CD4-positive, alpha-beta T cell treated with Interleukin-4 for 4 hours (primary cell): ENCODE measurements around the gene GDF7.

Experiments used
- DNase-seq: peaks from one replicate; pipeline ENCODE4 v3.0.0-alpha.2; 2020

The GDF7 gene

GRCh38 chr2:20663196-20664070 is 3.5 kb upstream of the GDF7 start:
- DNase-seq: no peak

GRCh38 chr2:20664071-20664390 is 2.9 kb upstream of the GDF7 start:
- DNase-seq: no peak

DNA sequence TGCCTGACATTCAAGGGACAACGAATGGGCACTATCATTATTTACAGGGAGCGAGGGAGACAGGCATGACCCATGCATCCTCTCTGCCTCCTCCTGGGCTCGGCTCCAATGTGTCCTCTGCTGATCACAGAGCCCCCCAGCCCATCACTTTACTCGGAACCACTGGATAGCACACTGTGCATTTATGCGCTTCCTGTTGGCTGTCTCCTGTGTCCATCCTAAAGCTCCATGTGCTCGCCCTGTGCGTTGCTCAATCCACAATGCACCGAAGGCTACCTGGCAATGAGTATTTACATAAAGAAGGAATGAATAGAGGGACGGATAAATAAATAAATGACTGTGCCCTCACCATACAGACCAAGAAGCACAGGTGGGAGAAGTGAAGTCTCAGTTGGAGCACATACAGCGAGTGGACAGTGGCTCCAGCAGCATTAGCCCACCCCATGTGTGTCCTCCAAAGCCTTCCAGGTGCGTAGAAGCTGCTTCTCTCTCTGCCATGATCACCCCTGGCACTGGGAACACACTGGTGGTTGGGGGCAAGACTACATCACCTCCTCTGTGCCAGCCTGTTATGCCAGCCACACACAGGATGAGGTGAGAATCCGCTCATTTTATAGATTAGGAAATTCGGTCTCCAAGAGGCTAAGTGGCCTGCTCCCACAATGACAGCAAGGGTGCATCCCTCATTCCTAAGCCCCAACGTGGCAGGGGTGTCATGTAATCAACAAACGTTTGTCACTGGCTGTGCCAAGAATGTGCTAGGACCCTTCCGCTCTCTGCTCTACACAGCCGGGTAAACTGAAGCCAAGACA is 2.3 kb upstream of the GDF7 start:
- DNase-seq: no peak

DNA sequence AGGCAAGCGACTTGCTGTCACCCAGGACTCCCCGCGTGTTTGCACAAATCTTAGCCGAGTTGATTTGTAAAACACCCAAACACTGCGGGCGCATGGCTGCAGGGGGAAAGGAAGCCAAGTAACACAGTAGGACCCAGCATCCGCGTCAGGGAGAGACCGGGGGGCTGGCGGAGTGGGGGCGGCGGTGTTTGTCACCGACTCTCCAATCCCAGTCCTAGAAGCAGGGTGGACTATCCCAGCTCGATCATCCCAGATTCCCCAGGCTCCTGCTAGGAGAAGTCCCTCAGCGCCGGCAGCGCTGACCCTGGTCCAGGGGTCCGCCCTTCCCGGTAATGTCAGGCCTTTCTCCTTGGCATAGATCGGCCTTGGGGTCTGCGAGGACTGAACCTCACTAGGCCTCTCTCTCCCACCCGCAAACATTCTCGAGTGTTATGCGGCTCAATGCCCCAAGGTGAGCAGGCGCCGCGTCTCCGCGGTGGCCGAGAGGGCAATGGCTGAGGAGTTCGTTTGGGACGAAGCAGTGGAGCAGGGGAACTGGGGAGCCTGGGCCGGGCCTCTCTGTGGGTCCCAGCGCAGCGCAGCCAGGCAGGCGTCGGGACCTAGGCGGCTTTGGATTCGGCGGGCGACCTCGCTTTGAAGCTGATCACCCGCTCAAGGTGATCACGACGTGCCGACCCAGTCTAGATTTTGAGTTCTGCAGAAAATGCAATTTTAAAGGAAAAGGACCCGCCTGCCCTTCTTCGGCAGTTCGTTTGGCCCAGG is 1.5 kb upstream of the GDF7 start:
- no peak for DNase-seq

- no peak for DNase-seq
Observed at GRCh38 chr2:20666005-20666303, 990 bp upstream of the GDF7 start.

DNA sequence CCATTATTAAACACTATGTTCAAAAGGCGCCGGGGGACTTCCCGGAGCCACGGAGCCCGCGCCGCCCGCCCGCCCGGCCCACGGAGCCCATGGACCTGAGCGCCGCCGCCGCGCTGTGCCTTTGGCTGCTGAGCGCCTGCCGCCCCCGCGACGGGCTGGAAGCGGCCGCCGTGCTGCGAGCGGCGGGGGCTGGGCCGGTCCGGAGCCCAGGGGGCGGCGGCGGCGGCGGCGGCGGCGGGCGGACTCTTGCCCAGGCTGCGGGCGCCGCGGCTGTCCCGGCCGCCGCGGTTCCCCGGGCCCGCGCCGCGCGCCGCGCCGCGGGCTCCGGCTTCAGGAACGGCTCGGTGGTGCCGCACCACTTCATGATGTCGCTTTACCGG is 197 bp downstream of the GDF7 start:
- DNase-seq: no peak

DNA sequence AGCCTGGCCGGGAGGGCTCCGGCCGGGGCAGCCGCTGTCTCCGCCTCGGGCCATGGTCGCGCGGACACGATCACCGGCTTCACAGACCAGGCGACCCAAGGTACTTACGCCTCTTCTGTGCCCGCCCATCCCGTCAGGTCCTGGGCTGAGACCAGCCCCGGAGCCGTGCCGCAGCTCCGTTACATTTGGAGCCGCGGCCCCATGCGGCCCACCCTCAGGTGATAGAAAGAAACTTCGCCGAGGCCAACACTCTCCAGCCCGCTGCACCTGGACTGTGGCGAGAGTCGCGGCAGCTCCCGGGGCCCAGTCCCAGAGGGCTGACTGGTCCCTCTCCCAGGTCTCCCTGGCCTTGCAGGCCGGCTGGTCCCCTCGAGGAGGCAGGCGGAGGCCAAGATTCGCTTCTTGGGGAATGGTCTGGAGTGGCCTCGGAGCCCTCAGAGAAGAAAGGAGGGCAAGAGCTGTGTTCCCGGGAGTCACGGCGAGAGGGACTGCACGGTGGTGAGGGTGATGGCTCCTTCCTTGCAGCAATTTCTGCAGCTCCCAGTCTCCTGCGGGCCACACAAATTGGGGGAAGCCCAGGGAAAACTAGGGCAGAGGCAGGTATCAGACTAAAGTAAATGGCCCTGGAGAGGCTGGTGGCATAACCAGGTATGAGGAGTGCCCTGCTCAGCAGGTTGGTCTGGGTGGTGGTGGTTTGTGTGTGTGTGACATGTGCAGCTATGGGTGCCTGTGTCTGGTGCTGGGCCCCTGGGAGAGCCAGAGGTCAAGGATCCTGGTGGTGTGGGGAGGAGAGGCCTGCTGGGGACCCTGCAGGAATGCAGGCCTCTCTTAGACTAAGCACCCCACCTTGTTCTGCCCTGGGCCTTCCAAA is 822 bp downstream of the GDF7 start:
- no peak for DNase-seq

GRCh38 chr2:20668451-20668850 is 1.5 kb downstream of the GDF7 start:
- DNase-seq: no peak

DNA sequence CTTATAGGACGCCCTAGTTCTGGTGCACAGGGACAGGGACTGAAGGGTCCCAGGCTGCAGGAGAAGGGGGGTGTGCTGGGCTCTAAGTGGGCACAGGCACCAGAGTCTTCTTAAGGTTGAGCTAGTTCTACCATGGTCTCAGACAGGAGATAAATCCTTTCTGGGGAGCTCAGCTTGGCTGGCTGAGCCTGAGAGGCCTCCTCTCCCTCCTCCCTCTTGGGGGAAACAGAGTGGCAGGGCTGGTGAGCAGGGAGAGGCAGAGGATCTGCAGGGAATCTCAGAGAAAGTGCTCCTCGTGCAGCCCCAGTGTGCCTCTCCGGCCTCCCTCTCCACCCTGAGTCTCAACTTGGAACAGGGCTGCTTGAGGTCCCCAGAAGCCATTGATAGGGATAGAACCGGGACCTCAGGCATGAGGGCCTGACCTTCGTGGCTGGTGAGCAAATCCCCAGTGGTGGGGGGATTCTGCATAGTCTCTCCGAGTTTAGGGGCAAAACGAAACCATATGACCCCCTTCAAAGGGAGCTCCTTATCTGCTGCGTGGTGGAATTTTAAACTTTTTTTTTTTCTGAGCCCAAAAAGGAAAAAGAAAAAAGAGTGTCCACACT is 2.0 kb downstream of the GDF7 start:
- no peak for DNase-seq

DNA sequence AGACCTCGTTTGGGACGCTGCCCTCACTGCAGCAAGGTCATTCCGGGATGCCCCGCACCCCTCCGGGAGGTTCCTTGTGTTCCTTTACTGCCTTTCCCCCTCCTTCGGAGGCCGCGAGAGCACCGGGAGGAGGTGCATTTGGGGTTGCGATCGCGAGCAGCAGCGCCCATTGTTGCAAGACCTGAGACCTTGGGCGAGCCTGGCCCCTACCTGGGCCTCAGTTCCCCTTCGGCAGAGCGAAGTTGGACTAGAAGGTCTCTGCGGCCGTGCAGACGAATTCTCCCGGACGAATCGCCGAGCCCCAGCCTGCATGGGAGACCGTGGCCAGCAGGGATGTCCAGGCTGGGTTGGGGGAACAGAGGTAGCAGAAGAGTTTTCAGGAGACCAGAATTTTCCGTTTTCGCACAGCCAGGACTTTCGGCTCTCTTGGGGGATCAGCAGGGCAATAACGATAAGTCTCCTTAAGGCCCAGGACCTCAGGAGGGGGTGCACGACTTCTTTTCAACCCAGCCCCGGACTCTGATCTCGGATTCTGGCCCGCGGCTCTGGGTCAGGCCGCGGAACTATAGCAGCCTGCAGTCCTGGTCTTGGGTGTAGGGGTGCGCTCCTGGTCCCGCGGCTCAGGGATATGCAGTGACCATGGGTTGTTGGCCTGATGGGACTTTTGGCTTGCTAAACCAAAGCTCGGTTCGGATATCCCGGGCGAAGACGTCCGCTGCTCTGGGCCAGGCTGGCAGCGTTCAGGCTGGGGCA is 2.8 kb downstream of the GDF7 start:
- DNase-seq: no peak

DNA sequence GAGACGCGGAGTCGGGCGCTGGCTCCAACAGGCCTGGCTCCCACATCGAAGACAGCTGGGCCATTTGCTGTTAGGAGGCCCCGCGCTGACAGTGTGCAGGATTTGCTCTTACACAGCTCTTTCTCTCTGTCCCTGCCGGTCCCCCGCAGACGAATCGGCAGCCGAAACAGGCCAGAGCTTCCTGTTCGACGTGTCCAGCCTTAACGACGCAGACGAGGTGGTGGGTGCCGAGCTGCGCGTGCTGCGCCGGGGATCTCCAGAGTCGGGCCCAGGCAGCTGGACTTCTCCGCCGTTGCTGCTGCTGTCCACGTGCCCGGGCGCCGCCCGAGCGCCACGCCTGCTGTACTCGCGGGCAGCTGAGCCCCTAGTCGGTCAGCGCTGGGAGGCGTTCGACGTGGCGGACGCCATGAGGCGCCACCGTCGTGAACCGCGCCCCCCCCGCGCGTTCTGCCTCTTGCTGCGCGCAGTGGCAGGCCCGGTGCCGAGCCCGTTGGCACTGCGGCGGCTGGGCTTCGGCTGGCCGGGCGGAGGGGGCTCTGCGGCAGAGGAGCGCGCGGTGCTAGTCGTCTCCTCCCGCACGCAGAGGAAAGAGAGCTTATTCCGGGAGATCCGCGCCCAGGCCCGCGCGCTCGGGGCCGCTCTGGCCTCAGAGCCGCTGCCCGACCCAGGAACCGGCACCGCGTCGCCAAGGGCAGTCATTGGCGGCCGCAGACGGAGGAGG is 3.5 kb downstream of the GDF7 start:
- DNase-seq: no peak

GRCh38 chr2:20671036-20671735 is 4.2 kb downstream of the GDF7 start:
- no peak for DNase-seq

GRCh38 chr2:20671736-20672080 is 4.8 kb downstream of the GDF7 start:
- no peak for DNase-seq

GRCh38 chr2:20672201-20672951 is 5.4 kb downstream of the GDF7 start:
- DNase-seq: no peak

DNA sequence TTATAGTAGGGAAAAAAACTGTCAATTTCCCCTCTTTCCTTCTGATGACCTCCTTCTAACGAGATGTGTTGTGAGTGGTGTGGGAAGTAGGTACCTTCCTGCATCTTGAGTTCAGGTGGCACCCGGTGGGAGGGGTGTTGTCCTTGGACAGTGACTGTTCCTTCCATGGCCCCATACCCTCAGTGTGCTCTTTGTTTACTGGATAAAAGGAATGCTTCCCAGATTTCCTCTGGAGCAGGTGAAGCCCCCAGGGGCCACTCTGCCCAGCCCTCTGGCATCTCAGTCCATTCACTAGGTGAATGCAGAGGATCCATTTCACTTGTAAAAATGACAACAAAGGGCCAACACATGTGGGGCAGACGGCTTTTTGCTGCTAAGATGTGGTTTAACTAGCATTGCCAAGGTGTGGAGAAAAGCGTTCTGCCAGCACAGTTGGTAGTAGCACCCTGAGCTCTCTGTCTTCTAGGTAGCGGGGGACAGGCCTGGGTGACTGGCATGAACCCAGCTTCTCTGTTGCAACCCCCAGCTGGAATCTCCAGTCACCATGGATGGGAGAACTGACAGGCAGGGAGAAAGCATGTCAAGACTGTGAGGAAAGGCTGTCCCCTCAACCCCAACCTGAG is 6.9 kb downstream of the GDF7 start:
- no peak for DNase-seq

DNA sequence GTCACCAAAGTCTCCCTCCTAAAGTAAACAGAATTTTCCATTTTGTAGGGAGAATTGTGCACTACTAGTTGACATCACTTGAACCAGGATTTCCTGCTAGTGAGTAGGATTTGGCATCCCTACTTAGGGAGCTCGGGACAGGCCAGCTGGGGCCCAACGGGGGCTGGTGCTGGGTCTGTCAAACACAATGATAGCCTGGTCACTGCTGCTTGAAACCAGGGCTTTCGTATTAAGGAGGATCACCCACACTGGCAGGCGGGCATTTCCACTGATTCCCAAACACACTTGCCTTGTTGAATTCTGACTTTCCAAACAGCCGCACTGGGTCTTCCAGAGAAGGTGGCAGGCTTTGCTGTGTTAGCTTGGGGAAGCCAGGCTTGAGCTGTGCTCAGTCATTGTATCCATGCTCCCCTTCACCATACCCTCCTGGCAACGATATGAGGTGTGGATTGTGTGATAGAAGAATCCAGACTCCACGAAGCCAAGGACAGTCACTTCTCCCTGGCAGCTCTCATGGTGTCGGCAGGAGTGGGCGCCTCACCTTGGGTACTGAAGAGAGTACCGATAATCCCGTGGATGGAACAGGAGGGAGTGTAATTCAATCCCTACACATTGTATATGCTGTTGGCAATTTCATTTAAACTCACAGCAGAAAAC is 7.5 kb downstream of the GDF7 start:
- no peak for DNase-seq

DNA sequence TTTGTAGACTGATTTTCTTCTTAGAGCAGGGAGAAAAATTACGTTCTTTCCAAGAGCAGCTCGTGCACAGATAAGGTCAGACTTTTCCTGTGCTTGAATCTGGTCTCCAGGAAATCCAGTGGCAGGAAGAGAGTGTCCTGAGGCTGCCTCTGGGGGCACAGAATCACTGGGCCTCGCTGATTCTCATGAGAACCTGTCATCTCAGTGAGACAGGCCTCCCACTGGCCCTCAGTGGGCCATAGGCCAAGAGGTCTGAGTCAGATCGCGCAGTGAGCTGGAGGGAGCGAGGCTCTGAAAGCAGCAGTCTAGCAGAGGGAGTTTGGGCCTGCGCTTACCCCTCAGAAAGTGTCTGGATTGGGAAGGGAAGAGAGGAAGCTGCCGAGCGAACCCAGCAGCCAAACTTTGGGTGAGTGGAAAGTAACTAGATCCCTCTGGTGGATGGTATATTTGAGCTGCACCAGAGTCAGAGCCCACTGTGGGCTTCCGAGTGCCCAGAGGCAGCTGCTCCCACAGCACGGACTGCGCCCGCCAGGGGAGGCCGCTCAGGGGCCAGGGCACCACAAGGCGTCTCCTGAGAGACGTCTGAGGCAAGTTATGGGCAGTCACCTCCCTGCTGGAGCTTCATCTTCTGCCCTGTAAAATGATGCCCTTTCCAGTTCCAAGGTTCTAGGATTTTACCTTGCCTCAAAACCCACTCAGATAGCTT is 8.2 kb downstream of the GDF7 start:
- no peak for DNase-seq
